Fibroblast of lung (primary cell): Measurements from ENCODE around the gene NDC80. TPM values are rescaled to one million over a fixed set of nuclear protein-coding genes. Genes with fewer than 3 reads are reported as not detected.
A peak's percentile ranks its signal among the peaks of the same experiment; 100 is the strongest.

Experiments
- DNase-seq, 2 donors: peaks; one replicate each; pipeline versions ENCODE4 v3.0.0 to v3.0.0-alpha.2; 2010; ENCODE audit warnings: low read depth in 2 of 2
- H2AFZ ChIP-seq: 2 replicates; pipeline ENCODE4 v1.5.1; 2012; ENCODE audit warnings: low read length, control low read depth, inconsistent platforms
- H3K27ac ChIP-seq: 2 replicates; pipeline ENCODE4 v1.5.1; 2011; ENCODE audit warnings: low read length, control low read depth; ENCODE audit not compliant: insufficient read depth
- H3K27me3 ChIP-seq: 2 replicates; pipeline ENCODE4 v1.5.1; 2011; ENCODE audit warnings: mild to moderate bottlenecking, low read length; ENCODE audit not compliant: control insufficient read depth, insufficient read depth
- H3K36me3 ChIP-seq: 2 replicates; pipeline ENCODE4 v1.5.1; 2011; ENCODE audit warnings: low read length; ENCODE audit not compliant: control insufficient read depth, insufficient read depth
- H3K4me1 ChIP-seq: 2 replicates; pipeline ENCODE4 v1.5.1; 2011; ENCODE audit warnings: low read length; ENCODE audit not compliant: control insufficient read depth, insufficient read depth; ENCODE audit errors: extremely low read depth
- H3K4me2 ChIP-seq: 2 replicates; pipeline ENCODE4 v1.5.1; 2011; ENCODE audit warnings: low read length, control low read depth; ENCODE audit not compliant: insufficient read depth; ENCODE audit errors: extremely low read depth
- H3K4me3 ChIP-seq, 4 experiments: fragments of 200-600 bp in 1 of 4; sonication (generic) in 1 of 4; replicated peaks in 1 of 4; 2 replicates each; pipeline ENCODE4 v1.5.1; 2011 to 2016; ENCODE audit warnings: low read length in 4 of 4, low read depth in 3 of 4, mild to moderate bottlenecking in 3 of 4, control low read depth in 2 of 4, inconsistent platforms in 1 of 4, mixed read lengths in 1 of 4; ENCODE audit not compliant: insufficient read depth in 1 of 4; ENCODE audit errors: control extremely low read depth in 1 of 4
- H3K79me2 ChIP-seq: 2 replicates; pipeline ENCODE4 v1.5.1; 2012; ENCODE audit warnings: mild to moderate bottlenecking, low read length, inconsistent platforms; ENCODE audit not compliant: control insufficient read depth, insufficient read depth
- H3K9ac ChIP-seq: 2 replicates; pipeline ENCODE4 v1.5.1; 2011; ENCODE audit warnings: mild to moderate bottlenecking, low read length, control low read depth; ENCODE audit not compliant: insufficient read depth
- H3K9me3 ChIP-seq: 2 replicates; pipeline ENCODE4 v1.5.1; 2012; ENCODE audit warnings: low read depth, low read length; ENCODE audit not compliant: control insufficient read depth, insufficient read depth
- H4K20me1 ChIP-seq: 2 replicates; pipeline ENCODE4 v1.5.1; 2011; ENCODE audit warnings: low read length; ENCODE audit not compliant: control insufficient read depth, insufficient read depth; ENCODE audit errors: extremely low read depth
- EZH2 ChIP-seq: IDR thresholded peaks from 2 replicates; pipeline ENCODE4 v1.5.1; 2012; ENCODE audit warnings: low read length, control low read depth, mild to moderate bottlenecking; ENCODE audit errors: missing control alignments
- polyA plus RNA-seq, 2 donors: library from polyadenylated mRNA; depleted of rRNA in 1 of 2; stranded (reverse) in 1 of 2; unstranded in 1 of 2; fragments of >200 nt; gene quantifications; 2 replicates each; pipeline ENCODE4 v1.2.1, GENCODE V29; 2011 to 2012; ENCODE audit warnings: missing spikeins in 1 of 2
- total RNA-seq: library from RNA; depleted of rRNA; stranded (reverse); fragments of >200 nt; gene quantifications from 2 replicates; pipeline ENCODE4 v1.2.1, GENCODE V29; 2014
- TF ChIP-seq, protein P1 (sequence below), 2 donors: IDR thresholded peaks in 1 of 2; conservative IDR thresholded peaks in 1 of 2; 1 replicate in 1 of 2; 2 replicates in 1 of 2; pipeline ENCODE4 v1.5.1; 2011 to 2012; ENCODE audit warnings: low read length in 2 of 2, control low read depth in 1 of 2, inconsistent platforms in 1 of 2, low read depth in 1 of 2, mild to moderate bottlenecking in 1 of 2

NDC80 gene
- total and polyA plus RNA-seq, 2 donors (not counting 1 experiment from before 2014, with no cell fraction given) = 8.3 to 9.7 TPM

GRCh38 chr18:2617401-2617998, 46.1 kb downstream of the NDC80 start:
- Histone ChIP-seq H2AFZ (no peak overlapping the region), H3K4me3 (no peak overlapping the region), H3K4me2 (no peak overlapping the region), H3K79me2 (no peaks in the 10 kb centered on the region), H3K27me3 (no peaks in the 10 kb centered on the region), H3K9ac (no peak overlapping the region), H4K20me1 (no peaks in the 10 kb centered on the region), H3K4me1 (no peaks in the 10 kb centered on the region), H3K9me3 (no peaks in the 10 kb centered on the region), H3K27ac (no peak overlapping the region), H3K36me3 (peaks cover 5% of the 10 kb centered on the region)
- peak in 1 of 2 donors; percentile 59 for DNase-seq
- TF ChIP-seq, protein P1, sequence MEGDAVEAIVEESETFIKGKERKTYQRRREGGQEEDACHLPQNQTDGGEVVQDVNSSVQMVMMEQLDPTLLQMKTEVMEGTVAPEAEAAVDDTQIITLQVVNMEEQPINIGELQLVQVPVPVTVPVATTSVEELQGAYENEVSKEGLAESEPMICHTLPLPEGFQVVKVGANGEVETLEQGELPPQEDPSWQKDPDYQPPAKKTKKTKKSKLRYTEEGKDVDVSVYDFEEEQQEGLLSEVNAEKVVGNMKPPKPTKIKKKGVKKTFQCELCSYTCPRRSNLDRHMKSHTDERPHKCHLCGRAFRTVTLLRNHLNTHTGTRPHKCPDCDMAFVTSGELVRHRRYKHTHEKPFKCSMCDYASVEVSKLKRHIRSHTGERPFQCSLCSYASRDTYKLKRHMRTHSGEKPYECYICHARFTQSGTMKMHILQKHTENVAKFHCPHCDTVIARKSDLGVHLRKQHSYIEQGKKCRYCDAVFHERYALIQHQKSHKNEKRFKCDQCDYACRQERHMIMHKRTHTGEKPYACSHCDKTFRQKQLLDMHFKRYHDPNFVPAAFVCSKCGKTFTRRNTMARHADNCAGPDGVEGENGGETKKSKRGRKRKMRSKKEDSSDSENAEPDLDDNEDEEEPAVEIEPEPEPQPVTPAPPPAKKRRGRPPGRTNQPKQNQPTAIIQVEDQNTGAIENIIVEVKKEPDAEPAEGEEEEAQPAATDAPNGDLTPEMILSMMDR (conservative IDR thresholded peaks at IDR 0.05 in 1 of 2, IDR thresholded peaks at IDR 0.05 in 1 of 2; ENCODE audit: low read depth in 1 of 2, low read length in 2 of 2) = no peak
- TF ChIP-seq EZH2 = no peak

GRCh38 chr18:2618009-2618408, 46.7 kb downstream of the NDC80 start:
- Histone ChIP-seq H3K9me3 (no peaks in the 10 kb centered on the region), H4K20me1 (no peaks in the 10 kb centered on the region), H3K27me3 (no peaks in the 10 kb centered on the region), H3K4me1 (no peaks in the 10 kb centered on the region), H3K4me2 (no peak overlapping the region), H2AFZ (no peak overlapping the region), H3K9ac (no peak overlapping the region), H3K4me3 (no peak overlapping the region), H3K27ac (no peak overlapping the region), H3K79me2 (no peaks in the 10 kb centered on the region), H3K36me3 (peaks cover 5% of the 10 kb centered on the region)
- peak in 1 of 2 donors; percentile 87 for DNase-seq
- no peak for TF ChIP-seq EZH2
- TF ChIP-seq, protein P1 (conservative IDR thresholded peaks at IDR 0.05 in 1 of 2, IDR thresholded peaks at IDR 0.05 in 1 of 2; ENCODE audit: low read depth in 1 of 2, low read length in 2 of 2) = no peak

DNA sequence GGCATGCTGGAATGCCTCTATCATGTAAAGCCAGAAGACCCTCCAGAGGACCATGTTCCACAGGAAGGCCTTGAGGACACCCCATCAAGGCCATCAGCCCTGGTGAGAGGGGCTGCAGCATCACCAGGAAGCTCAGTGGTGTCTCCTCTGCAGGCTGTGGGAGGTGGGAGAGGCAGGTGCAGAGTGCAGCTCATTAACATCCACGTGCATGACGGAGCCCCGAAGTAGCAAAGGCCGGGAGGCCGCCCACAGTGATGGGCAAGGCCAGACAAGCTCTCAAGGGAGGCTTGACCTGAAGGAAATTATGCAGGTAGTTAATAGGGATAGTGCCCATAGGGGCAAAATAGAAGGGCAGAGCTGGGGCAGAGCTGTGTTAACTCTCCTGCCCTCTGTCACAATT, 53.9 kb downstream of the NDC80 start:
- H3K4me1 ChIP-seq = no peaks in the 10 kb centered on the region
- H3K9me3 ChIP-seq = no peaks in the 10 kb centered on the region
- H3K9ac ChIP-seq = no peak overlapping the region
- H3K4me3 ChIP-seq = no peak overlapping the region
- H3K36me3 ChIP-seq = no peaks in the 10 kb centered on the region
- no peak for DNase-seq
- no peaks in the 10 kb centered on the region for H3K27me3 ChIP-seq
- H2AFZ ChIP-seq = no peak overlapping the region
- TF ChIP-seq, protein P1 (conservative IDR thresholded peaks at IDR 0.05 in 1 of 2, IDR thresholded peaks at IDR 0.05 in 1 of 2; ENCODE audit: low read depth in 1 of 2, low read length in 2 of 2) = no peak
- no peak for TF ChIP-seq EZH2
- H3K4me2 ChIP-seq = no peak overlapping the region
- H3K27ac ChIP-seq = no peak overlapping the region
- no peaks in the 10 kb centered on the region for H3K79me2 ChIP-seq
- no peaks in the 10 kb centered on the region for H4K20me1 ChIP-seq
